UCSD-AML1 (cell line): ENCODE data around the gene SGTB.
A peak's percentile ranks its signal among the peaks of the same experiment; 100 is the strongest.

ENCODE experiments used
- DNase-seq: peaks from one replicate; lab custom pipeline; 2025; ENCODE audit not compliant: unreplicated experiment; lab: John Stamatoyannopoulos, UW

SGTB gene, protein sequence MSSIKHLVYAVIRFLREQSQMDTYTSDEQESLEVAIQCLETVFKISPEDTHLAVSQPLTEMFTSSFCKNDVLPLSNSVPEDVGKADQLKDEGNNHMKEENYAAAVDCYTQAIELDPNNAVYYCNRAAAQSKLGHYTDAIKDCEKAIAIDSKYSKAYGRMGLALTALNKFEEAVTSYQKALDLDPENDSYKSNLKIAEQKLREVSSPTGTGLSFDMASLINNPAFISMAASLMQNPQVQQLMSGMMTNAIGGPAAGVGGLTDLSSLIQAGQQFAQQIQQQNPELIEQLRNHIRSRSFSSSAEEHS

DNA sequence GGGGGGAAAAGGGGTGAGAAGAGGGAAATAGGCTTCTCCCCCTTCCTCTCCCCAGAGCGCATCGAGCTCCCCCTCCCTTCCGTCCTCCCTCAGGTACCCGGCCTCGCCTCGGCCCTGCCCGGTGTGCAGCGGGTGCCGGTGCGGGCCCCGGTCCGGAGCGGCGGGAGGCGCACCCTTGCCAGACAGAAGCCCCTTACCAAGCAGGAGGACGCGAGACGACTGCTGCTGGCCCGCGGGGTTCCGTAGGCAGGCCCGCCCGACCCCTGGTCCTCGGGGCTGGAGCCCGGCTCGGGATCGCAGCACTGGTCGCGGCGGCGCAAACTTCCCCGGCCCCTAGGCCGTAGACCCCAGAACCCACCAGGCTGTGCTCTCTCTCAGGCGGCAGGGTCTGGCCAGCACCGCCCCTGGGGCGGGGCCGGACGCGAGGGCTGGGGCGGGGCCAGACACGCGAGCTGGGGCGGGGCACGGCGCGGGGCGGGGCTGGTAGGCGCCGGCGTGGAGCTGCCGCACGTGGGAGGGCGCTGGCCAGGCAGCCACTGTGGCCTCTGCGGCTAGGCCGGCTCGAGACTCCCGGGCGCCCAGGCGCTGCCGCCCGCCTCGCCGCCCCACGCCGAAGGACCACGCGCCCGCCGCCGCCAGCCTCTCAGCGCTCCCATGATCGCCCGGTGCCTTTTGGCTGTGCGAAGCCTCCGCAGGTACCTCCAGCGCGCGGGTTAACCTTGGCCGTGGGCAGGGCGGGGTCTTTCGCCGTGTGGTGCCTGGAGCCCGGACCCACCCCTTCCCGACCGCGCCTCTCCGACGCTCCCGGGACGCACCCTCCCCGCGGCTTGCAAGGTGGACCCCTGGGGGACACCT, at the start of gene SGTB, which contains the start of gene NLN:
Gene SGTB, minus strand, starts transcription at position 390 of the 855 bp plus-strand sequence. CDS start 1,302 bp downstream, outside the sequence.
Gene NLN, plus strand, starts transcription at position 486 of the 855 bp plus-strand sequence. Its CDS starts 169 bp downstream, at position 655.
- peak; percentile 90 for DNase-seq

DNA sequence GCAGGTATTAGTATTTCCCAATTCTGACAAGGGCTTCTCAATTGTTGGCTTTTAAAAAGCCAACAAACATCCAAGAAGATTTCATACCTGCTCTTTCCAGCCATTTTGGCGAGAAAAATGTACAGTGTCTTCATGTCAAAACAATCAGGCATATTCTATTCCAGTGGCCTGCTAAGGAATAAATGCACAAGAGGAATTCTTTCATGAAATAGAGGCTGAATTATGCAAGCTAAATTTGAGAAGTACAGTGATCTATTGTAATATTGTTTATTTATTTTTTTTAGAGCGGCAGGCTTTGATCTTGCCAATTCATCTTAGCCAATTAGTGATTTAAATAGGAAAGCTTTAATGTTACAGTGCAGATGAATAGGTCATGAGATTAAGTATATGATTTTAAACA, 49.4 kb upstream of the SGTB start:
- DNase-seq = no peak

DNA sequence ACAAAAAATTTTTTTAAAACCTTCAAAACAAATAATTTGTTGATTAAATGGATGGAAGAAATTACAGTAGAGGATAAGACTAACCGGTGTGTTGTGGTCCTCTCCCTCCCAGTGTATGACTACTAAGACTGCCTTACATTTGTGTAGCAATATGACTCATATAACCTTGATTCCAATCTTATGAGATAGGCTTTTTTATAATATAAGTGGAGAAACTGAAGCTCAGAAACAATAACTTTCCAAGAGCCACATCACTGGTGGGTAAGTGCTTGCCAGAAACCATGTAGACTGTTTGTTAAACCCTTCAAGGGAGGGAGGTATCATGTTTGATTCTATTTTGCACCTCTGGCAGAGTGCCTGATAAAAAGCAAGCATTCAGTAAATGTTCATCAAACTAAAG, 47.6 kb upstream of the SGTB start:
- no peak for DNase-seq

DNA sequence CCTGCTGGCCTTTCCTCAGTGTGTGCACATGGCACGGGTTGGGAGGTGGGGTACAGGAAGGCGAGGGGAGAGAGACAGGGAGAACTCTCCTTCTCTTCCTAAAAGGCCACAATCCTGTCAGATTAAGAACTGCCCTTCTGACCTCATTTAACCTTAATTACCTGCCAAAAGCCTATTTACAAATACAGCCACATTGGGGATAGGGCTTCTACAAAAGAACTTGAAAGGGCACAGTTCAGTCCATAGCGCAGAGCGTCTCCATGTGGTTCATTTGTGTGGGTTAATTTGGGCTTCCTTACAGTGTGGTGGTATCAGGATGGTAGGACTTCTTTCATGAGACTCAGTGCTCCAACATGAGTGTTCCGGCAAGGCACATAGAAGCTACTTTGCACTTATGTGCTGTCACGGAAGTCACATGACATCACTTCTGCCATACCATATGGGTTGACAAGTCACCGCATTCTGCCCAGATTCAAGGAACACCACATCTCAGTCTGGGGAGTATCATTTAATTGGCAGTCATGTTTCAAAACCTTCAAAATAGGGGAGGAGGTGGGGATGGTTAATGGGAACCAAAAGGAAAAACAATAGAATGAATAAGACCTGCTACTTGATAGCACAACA, 46.9 kb upstream of the SGTB start:
- no peak for DNase-seq

DNA sequence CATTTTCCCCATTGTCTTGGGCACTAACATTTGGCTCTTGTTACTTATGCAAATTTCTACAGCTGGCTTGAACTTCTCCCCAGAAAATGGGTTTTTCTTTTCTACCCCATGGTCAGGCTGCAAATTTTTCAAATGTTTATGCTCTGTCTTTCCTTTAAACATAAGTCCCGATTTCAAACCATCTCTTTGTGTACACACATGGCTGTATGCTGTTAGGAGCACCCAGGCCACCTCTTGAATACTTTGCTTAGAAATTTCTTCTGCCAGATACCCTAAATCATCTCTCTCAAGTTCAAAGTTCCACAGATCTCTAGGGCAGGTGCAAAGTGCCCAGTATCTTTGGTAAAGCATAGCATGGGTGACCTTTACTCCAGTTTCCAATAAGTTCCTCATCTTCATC, 45.7 kb upstream of the SGTB start:
- no peak for DNase-seq

DNA sequence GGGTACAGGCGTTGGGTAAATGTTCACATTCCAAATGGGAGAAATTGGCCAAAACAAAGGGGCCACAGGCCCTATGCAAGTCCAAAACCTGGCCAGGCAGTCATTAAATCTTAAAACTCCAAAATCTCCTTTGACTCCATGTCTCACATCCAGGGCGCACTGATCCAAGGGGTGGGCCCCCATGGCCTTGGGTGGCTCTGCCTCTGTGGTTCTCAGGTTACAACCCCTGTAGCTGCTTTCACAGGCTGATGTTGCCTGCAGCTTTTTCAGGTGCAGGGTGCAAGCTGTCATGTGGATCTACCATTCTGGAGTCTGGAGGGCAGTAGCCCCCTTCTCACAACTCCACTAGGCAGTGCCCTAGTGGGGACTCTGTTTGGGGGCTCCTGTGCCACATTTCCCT, 44.9 kb upstream of the SGTB start:
- DNase-seq = no peak

DNA sequence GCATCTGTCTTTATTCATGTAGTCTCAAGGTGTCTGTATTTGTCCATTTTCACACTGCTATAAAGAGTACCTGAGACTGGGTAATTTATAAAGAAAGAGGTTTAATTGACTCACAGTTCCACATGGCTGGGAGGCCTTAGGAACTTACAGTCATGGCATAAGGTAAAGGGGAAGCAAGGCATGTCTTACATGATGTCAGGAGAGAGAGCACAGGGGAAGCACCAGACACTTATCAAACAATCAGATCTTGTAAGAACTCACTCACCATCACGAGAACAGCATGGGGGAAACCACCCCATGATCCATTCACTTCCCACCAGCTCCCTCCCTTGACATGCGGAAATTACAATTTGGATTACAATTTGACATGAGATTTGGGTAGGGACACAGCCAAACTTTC, 44.3 kb upstream of the SGTB start:
- no peak for DNase-seq

DNA sequence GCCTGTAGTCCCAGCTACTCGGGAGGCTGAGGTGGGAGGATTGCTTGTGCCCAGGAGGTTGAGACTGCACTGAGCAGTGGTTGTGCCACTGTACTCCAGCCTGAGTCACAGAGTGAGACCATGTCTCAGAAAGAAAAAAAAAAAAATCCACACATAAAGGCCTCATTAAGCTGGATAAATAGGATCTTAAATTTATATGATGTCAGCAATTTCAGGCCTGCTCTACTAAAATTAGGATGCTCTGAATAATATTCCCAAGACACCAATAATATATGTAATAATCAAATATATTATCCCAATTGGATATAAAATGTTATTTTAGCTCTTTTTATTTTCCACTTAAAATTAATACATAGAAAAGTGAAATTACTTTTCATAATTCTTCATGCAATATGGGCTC, 43.7 kb upstream of the SGTB start:
- DNase-seq = no peak

DNA sequence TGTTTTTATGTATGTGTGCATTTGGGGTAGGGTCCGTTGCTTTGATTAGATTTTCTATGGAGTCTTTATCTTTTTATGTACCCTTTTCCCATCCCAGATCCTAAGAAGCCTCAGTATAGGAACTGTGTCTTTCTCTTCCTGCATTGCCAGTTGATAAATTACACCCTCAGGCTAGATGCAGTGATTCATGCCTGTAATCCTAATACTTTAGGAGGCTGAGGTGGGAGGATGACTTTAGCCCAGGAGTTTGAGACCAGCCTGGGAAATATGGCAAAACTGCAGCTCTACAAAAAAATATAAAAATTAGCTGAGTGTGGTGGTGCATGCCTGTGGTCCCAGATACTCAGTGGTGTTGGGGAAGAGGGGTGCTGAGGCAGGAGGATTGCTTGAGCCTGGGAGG, 40.3 kb upstream of the SGTB start:
- no peak for DNase-seq

DNA sequence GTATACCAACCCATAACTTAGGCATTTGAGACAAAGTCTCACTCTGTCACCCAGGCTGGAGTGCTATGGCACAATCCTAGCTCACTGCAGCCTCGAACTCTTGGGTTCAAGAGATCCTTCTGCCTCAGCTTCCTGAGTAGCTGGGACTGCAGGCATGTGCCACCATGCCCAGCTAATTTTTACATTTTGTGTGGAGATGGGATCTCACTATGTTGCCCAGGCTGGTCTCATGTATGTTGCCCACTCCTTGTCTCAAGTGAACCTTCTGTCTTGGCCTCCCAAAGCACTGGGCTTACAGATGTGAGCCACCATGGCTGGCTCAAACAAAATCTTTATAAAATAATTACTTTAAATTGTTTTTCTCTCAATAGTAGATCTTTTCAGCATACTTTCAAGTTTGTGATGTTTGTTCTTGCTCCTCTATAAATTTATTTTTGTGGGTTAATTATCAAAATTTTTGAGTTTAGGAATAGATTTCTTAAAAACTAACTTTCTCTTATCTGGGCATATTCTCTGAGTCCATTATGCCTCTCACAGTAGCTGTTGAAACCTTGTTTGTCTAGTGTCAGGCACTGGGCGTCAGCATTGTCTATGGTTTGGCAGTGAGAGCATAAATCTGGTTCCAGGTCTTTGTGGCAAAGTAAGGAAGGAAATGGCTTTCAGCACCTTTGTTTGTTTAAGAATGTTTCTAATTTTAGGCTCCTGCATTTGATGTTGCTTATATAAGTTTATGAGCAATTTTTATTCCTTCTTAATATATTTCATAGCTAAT, 38.8 kb upstream of the SGTB start:
- DNase-seq = peak; percentile 26

DNA sequence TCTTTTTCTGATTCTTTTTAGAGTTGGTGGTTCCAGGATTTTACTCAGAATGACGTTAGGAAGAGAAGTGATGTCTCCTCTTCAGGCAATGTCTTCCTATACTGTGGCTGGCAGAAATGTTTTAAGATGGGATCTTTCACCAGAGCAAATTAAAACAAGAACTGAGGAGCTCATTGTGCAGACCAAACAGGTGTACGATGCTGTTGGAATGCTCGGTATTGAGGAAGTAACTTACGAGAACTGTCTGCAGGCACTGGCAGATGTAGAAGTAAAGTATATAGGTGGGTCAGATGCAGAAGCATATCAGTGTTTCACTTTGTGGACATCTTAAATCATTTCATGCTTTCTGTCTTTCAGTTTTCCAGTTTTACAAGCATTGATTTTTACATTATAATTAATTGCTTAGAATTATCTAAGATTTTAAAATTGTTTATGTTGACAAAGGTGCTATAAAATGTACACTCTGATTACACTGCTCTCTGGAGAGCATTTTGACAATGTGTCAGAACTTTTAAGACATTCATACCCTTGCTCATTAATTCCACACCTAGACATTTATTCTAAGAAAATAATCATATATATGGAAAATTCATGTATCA, 36.7 kb upstream of the SGTB start:
- no peak for DNase-seq

DNA sequence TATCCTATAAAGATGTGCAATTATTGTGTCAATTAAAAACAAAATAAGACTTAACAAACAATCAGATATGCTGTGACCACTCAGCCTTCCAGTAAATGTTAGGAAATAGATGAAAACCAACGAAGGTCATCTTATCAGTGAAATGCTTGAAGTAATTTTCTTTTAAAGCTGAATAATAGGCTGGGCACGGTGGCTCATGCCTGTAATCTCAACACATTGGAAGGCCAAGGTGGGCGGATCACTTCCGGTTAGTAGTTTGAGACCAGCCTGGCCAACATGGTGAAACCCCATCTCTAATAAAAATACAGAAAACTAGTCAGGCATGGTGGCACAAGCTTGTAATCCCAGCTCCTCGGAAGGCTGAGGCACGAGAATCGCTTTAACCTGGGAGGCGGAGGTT, 31.3 kb upstream of the SGTB start:
- DNase-seq = no peak

DNA sequence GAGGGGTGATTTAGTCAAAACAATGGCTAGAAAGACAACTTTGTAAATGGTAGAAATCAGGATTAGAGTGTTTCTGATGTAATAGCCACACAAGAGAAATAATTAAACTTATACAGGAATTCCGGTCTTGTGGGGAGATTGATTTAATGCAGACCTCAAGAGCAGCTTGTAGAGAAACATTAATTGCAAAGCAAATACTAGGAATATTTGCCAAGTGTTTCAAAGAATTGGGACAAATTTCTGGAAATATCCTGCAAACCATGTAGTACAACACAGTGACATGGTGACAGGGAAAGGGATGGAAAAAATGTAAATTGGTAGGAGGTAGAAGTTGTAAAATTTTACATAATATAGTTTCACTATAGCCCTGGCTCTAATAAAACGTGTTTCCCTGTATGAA, 29.0 kb upstream of the SGTB start:
- no peak for DNase-seq

DNA sequence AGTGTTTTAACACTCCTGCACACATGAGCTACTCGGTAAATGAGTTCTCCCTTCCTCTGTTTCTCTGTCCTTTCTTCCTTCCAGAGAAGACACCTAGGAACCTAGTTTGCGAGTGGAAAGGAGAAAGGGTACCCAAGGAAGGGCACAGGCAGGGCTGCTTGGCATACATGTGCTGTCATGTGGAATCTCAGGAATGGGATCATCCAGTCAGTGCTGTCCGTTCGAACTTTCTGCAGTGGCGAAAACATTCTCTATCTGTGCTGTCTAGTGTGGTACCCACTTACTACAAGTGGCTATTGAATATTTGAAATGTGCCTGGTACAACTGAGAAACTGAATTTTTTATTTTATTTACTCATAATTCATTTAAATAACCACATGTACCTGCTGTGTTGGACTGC, 28.0 kb upstream of the SGTB start:
- DNase-seq = no peak

DNA sequence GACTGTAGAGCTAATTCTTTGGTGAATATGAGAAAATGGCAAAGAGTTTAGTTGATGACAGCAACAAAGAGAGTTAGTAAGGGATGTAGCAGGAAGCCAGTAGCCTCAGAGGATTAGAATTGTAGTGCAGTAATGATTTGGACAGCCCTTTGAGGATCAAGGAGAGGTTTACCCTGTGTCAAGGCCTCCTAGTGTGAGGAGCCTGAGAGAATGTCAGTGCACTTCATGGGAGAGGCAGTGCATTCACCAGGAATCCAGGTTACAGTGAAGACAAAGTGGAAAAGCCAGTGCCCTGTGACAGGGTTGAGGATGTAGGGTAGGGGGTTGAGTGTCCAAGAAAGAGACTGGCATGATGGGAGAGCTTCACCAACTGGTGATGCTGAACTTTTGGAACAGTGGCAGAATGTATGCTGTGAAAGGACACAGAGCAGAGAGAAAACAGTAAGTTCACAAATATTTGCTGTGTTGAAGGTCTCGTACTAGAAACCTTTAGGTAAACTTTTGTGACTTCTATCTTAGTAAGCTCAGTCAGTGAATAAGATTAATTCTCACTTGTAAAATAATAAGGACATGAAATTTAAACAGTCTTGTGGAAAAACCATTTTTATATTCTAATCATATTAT, 27.4 kb upstream of the SGTB start:
- DNase-seq = no peak

DNA sequence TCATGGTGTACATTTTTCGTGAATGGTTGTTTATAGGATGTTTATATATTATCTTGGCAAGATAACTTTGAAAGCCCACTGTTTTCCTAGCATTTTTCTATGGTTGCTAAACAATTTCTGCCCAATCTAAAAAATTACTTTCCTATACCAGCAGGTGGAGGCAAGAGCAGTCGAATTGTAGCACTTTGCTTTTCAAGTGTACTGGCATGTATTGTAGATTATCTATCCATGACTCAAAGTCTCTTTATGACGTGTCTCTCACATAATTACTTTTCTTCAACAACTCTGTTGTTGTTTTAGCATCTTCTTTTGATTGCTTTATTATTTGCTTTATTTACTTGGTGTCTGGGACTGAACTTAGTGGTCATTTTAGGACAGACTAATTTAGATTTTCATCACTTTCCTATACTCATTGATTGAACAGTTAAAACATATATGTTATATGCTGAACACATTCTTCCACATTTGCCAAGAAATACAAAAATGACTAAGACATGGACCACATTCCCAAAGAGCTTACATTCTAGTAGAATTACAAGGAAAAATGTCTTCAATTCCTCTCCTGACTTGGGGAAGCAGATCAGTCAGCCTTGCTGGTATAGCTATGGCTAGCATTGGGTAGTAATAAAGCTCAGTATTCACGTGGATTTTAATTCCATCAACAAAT, 20.8 kb upstream of the SGTB start:
- DNase-seq = no peak

DNA sequence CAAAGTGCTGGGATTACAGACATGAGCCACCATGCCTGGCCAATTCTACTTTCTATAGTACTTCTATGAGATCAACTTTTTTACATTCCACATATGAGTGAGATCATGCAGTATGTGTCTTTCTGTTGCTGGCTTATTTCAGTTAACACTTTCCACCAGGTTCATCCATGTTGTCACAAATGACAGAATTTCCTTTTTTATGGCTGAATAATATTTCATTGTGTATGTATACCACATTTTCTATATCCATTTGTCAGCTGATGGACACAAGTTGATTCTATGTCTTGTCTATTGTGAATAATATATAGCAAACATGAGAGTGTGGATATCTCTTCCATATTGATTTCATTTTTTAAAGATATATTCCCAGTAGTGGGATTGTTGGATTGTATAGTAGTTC, 17.3 kb upstream of the SGTB start:
- no peak for DNase-seq

DNA sequence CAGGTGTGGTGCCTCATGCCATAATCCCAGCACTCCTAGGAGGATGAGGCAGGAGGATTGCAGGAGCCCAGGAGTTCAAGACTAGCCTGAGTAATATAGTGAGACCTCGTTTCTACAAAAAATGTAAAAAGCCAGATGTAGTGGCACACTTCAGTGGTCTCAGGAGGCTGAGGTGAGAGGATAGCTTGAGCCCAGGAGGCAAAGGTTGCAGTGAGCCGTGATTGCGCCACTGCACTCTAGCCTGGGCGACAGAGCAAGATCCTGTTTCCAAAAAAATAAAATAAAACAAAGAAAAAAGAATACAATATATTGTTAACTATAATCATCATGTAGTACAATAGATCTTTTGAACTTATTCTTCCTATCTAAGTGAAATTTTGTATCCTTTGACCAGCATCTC, 16.4 kb upstream of the SGTB start:
- DNase-seq = no peak

DNA sequence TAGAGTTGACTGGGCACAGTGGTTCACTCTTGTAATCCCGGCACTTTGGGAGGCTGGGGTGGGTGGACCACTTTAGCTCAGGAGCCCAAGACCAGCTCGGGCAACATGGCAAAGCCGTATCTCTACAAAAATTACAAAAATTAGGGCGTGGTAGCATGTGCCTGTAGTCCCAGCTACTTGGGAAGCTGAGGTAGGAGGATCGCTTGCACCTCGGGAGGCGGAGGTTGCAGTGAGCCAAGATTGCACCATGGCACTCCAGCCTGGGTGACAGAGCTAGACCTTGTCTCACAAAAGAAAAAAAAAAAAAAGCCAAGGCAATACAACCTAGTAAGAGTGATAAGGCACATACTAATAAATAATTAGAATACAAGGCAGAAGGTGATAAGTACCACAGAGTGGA, 15.9 kb upstream of the SGTB start:
- no peak for DNase-seq

DNA sequence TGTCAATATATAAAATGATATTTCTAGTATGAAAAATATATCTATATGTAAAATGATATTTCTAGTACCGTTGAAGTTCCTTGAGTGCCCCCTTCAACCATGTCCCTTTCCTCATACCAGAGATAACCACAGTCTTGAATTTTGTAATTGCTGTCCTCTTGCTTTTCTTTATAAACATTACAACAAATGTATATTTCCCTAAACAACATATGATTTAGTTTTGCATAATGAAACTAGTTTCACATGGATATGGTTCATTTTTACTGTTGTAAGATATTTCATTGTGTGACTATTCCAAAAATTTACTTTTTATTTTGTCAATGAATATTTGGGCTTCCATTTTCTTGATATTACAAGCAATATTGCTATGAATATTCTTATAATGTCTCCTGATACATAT, 14.1 kb upstream of the SGTB start:
- DNase-seq = no peak
